HG02610 (cell line): ENCODE data around the gene ATRNL1.
A peak's percentile ranks its signal among the peaks of the same experiment; 100 is the strongest.
"Not testable (repeated sequence)": the region's sequence is repeated elsewhere in the genome, so short reads cannot be mapped to it uniquely, and the experiment has no call there.

Experiments used
- ATAC-seq: cut with Tn5 transposase; IDR thresholded peaks from one replicate; pipeline ENCODE4 v1.9.1; 2021; ENCODE audit warnings: mild to moderate bottlenecking, moderate library complexity; ENCODE audit not compliant: unreplicated experiment

The ATRNL1 gene

DNA sequence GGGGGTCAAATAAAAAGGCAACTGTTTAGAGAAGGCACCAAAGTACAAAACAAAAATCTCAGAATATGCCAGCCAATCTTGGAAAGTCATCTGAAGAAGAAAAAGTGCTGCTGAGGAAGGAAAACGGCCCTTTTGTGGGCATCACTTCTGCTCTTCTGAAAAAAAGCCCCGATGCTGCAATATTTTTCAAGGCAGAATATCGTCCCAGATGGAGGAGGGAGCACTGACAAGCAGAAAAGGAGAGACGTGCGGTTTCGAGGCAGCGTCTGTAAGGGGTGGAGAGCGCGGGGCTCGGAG lies 959 bp upstream of the ATRNL1 start:
- ATAC-seq = no peak

GRCh38 chr10:115092555-115093285 lies 445 bp upstream of the ATRNL1 start:
- ATAC-seq = peak; percentile 84

- peak; percentile 40 for ATAC-seq
These were observed 727 bp downstream of the ATRNL1 start for GRCh38 chr10:115093776-115094408.

DNA sequence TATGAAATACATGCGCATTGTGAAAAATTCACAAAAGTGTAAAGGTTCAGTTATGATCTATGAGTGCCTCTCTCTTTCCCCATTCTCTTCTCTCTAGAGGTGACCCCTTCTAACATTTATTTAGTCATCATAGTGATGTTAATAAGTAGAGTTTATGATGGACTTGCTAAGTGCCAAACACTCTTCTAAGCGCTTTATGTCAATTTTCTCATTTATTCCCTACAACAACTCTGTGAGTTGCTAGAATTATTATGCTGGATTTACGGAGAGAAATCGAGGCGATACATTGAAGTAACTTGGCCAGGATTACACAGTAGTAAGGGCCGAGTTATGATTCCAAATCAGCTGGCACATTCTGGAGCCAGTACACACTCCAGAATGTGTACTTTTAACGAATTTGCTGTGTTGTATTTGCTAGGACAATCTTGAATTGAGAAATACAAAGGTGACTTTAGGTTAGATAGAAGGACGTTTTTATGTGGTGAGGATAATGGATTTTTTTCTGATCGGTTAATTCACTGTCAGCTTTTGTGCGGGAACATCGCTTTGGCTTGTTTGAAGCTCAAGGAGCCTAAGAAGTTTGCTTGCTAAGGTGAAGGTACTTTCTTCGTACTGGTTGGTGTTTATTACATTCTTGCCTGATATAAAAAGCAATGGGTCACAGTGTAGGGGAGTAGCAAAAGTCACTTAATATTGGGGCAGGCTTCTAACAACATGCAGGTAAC lies 1.4 kb downstream of the ATRNL1 start:
- ATAC-seq = no peak

DNA sequence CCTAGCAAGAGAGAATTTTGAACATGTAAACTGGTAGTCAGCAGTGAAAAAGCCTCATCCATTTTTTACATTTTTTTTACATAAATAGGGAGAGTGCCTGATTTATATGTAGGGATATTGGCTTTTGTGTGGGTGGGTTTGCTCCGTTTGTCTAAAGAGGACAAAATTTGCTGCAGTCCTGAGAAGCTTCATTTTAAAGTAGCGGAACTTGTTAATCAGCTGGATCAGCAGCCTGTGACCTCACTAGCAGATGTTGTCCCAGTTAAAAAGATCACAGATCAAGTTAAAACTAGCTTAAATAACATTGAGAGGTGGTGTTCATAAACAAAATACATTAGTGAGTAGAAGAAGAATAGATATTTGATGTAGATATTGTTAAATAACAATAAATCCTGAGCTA lies 2.6 kb downstream of the ATRNL1 start:
- ATAC-seq = no peak

- ATAC-seq = no peak
These were observed 10.5 kb downstream of the ATRNL1 start for GRCh38 chr10:115103700-115104099.

DNA sequence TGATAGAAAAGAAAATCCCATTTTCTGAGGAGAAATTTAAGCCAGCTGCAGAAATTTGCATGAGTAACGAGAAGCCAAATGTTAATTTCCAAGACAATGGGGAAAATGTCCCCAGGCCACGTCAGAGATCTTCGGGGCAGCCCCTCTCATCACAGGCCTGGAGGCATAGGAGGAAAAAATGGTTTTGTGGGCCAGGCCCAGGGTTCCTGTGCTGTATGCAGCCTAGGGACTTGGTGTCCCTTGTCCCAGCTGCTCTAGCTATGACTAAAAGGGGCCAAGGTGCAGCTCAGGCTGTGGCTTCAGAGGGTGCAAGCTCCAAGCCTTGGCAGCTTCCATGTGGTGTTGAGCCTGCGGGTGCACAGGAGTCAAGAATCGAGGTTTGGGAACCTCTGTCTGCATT lies 12.2 kb downstream of the ATRNL1 start:
- not testable (repeated sequence) for ATAC-seq

DNA sequence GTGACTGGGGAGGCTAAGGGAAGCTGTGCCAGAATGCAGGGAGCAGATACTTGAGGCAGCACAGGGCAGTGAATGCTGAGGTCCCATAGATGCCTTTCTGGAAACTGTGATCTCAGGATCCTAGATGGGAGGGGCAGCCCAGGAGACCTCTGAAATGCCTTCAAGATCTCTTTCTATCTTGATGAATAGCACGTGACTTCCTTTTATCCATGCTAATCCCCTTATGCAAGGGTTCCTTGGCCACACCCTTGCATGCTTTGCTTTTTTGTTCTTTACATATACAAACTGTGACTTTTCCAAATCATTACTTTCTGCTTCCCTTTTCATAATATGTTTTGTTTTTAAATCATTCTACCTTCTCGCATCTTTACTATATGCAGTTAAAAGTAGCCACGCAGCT lies 14.7 kb downstream of the ATRNL1 start:
- ATAC-seq = no peak

DNA sequence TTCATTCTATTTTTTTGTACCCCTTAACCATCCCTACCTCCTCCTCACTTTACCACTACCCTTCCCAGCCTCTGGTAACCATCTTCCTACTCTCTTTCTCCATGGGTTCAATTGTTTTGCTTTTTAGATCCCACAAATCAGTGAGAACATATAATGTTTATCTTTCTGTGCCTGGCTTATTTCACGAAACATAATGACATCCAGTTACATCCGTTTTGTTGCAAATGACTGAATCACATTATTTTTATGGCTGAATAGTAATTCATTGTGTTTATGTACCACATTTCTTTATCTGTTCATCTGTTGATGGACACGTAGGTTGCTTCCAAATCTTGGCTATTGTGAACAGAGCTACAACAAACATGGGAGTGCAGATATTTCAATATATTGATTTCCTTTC lies 24.1 kb downstream of the ATRNL1 start:
- no peak for ATAC-seq

GRCh38 chr10:115118346-115118745 lies 25.2 kb downstream of the ATRNL1 start:
- ATAC-seq = peak; percentile 96

- no peak for ATAC-seq
These were observed 32.3 kb downstream of the ATRNL1 start for GRCh38 chr10:115125505-115125904.

DNA sequence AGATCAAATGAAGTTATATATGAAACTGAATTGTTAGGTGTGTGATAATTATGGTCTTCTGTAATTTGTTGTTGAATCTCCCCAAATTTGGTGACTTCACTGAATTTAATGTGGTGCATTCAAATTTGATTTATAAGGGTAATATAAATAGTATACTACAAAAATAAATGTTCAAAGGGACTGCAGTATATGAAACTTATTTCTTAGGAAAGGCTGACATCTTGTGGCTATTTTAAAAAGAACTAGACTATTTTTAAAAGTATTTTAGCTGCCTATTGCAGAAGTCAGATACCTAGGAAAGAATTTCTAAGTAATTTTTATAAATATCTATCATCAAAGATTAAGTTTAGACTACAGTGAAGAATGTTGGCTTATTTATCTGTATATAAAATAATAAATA lies 36.6 kb downstream of the ATRNL1 start:
- no peak for ATAC-seq

GRCh38 chr10:115136616-115137015 lies 43.5 kb downstream of the ATRNL1 start:
- ATAC-seq = no peak

DNA sequence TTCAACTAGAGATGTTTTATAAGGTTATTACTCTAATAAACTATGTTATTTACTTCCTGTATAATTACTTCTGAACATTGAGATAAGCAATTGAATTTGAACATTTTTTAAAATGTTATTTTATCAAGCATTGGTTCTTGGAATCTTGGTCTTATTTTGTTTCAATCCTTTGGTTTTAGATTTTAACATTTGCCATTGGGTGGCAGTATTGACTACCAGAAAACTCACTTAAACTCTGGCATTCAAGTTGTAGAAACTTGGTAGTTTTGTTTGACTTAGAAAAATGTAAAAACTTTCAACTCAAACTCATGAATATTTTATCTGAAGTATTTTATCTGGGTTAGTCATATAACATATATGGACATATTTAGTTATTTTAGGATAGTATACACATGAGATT lies 48.1 kb downstream of the ATRNL1 start:
- ATAC-seq = no peak

GRCh38 chr10:115157357-115157756 lies 64.2 kb downstream of the ATRNL1 start:
- no peak for ATAC-seq

GRCh38 chr10:115163129-115163528 lies 70.0 kb downstream of the ATRNL1 start:
- no peak for ATAC-seq

DNA sequence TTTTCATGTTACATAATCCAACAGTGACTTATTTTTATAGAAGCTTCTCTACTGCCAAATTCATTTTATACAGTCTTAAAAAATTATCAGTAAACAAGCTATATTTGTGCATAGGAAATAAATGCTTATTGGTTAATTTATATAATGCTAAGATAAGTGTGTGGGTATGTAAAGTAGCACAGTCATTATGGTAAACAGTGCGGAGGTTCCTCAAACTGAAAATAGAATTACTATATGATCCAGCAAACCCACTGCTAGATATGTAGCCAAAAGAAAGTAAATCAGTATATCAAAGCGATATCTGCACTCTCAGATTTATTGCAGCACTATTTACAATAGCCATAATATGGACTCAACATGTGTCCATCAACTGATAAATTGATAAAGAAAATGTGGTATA lies 71.1 kb downstream of the ATRNL1 start:
- ATAC-seq = peak; percentile 48

DNA sequence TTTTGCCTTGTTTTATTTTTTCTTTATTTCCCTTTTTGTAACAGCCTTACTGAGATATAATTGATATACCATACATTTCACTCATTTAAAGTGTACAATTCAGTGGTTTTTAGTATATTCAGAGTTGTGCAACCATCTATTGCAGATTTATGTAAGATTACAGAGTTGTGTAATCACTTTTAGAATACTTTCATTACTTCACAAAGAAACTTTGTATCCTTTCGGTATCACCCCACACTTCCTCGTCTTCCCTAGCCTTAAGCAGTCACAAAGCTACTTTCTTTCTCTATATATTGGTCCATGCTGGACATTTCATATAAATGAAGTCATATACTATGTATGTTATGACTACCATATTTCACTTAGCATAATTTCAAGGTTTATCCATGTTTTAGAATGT lies 74.6 kb downstream of the ATRNL1 start:
- ATAC-seq = no peak

- no peak for ATAC-seq
These were observed 78.3 kb downstream of the ATRNL1 start for GRCh38 chr10:115171392-115171960.

- ATAC-seq = no peak
These were observed 80.8 kb downstream of the ATRNL1 start for GRCh38 chr10:115173915-115174443.

GRCh38 chr10:115207276-115207675 lies 114.1 kb downstream of the ATRNL1 start:
- ATAC-seq = not testable (repeated sequence)

DNA sequence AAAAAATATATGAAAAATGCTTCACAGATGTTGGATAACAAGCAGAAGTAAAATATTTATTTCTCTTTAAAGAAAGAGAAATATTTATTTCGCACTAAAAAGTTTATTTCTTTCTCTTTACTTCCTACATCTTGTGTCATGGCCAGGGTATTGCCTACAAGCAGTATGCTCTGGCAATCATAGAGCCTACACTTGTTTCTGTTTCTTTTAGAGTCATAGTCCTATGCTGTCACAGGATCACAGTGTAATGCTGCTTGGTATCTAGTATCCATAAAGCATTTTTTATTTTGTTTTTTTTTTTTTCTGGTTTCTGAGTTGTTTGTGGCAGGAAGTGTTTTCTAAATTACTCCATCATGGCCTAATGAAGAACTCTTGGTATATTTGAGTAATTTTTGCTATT lies 116.0 kb downstream of the ATRNL1 start:
- ATAC-seq = peak; percentile 91
